ENCODE data around the gene GNPDA1. TPM values are rescaled to one million over a fixed set of nuclear protein-coding genes. Genes with fewer than 3 reads are reported as not detected.

Gene GNPDA1
- total RNA-seq, 2 experiments from 2014 or later, result 27.1 to 32.1 TPM

- DNase-seq, result peak; percentile 57
- H3K4me3 Mint-ChIP-seq, result peak overlapping the region; percentile 49
- ChIA-PET POLR2A (interaction anchor here (0.8 to 7.0 kb wide), 18 partner anchors 8 to 341 kb away, joined by 3 to 128 read pairs (median 7); partner anchors contain the start of genes DELE1, NDFIP1, PCDH12 and RNF14), CTCF (interaction anchor here (0.8 to 13.0 kb wide), 18 partner anchors 8 to 697 kb away, joined by 3 to 180 read pairs (median 12); partner anchors contain the start of genes NDFIP1 and RNF14)
- H3K9me3 Mint-ChIP-seq, result peaks cover 5% of the 10 kb centered on the region
- peaks cover 72% of the 10 kb centered on the region for H3K4me1 Mint-ChIP-seq
- no peaks in the 10 kb centered on the region for H3K27me3 Mint-ChIP-seq
- H3K36me3 Mint-ChIP-seq (ENCODE audit: low read depth), result peaks cover 5% of the 10 kb centered on the region
- H3K27ac Mint-ChIP-seq, result peak overlapping the region; percentile 94
Measured at GRCh38 chr5:142016556-142016955, 3.7 kb upstream of the GNPDA1 start.

DNA sequence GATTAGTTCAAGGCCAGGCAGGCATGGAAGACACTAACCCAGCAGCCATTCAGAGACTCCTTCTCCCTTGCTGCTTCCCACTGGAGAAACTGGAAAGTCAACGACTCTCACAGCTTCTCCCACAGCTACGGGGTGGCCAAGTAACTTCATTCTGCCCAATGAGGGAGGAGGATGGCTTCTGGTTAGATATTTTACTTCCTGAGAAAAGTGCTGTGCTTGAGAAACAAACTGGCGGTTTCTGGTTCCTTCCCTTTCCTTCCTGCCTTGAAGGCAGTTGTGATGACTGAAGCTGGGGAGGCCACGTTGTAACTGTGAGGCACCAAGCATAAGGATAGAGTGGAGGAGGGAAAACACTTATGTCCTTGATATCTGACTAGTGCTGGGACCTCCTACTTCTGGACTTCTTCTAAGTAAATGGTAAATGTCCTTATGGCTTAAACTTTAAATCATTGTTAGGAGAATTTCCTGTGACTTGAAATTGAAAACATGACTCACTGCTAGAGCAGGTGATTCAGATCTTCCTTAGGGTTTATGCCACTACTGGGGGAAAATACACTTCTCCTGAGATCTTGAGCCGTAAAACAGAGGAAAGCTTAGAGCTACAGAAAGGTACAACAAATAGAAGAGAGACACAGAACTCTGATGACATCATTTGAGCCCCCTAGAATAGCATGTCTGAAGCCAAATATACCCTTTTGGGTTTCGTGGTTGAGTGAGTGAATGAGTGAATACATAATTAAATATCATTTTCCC, 3.1 kb upstream of the GNPDA1 start:
- Mint-ChIP-seq H3K9me3 (peaks cover 5% of the 10 kb centered on the region), H3K4me1 (peaks cover 73% of the 10 kb centered on the region), H3K4me3 (peak overlapping the region; percentile 49), H3K36me3 (ENCODE audit: low read depth) (peaks cover 5% of the 10 kb centered on the region), H3K27me3 (no peaks in the 10 kb centered on the region), H3K27ac (peak overlapping the region; percentile 94)
- POLR2A ChIA-PET, result interaction anchor here (0.8 to 7.0 kb wide), 20 partner anchors 9 to 341 kb away, joined by 3 to 128 read pairs (median 7); partner anchors contain the start of genes DELE1, NDFIP1, PCDH12 and RNF14
- CTCF ChIA-PET, result interaction anchor here (0.8 to 13.0 kb wide), 22 partner anchors 9 to 697 kb away, joined by 3 to 180 read pairs (median 6); partner anchors contain the start of genes DELE1, NDFIP1 and RNF14
- peak; percentile 67 for DNase-seq

DNA sequence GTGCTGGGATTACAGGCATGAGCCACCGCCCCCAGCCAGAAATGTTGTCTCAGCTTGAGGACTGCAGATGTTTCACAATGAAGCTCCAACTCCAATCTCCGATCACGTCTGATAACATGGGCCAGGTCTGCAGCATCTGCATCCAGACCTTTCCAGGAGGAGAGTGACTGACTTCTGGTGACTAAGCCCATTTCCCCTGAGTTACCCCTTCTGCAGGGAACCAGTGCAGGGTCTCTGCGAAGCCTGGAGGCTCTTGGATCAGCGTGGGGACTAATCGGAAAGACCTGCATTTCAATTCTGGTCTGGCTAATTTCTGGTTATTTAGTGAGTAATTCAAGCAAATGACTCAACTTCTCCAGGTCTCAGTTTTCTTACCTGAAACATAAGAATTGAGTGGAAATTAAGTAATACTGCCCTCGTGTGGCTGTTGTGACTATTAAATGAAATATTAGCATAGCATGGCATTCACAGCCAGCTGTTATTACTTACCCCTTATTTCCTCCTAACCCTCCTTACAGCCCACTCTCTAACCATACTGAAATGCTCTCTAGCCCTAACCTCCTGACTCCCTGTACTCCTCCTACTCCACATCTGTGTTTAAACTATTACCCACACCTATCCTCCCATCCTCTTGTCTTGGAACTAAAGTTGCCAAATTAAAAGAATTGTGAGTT, 2.2 kb upstream of the GNPDA1 start:
- peak overlapping the region; percentile 94 for H3K27ac Mint-ChIP-seq
- CTCF ChIA-PET, result interaction anchor here (0.8 to 13.0 kb wide), 21 partner anchors 8 to 322 kb away, joined by 3 to 180 read pairs (median 7); partner anchors contain the start of genes NDFIP1 and RNF14
- H3K4me1 Mint-ChIP-seq, result peaks cover 72% of the 10 kb centered on the region
- H3K9me3 Mint-ChIP-seq, result peaks cover under 1% of the 10 kb centered on the region
- POLR2A ChIA-PET, result interaction anchor here (1.0 to 7.0 kb wide), 15 partner anchors 8 to 339 kb away, joined by 3 to 128 read pairs (median 9); partner anchors contain the start of genes NDFIP1, PCDH12 and RNF14
- peak overlapping the region; percentile 4 for H3K4me3 Mint-ChIP-seq
- no peaks in the 10 kb centered on the region for H3K27me3 Mint-ChIP-seq
- DNase-seq, result peak; percentile 46
- H3K36me3 Mint-ChIP-seq (ENCODE audit: low read depth), result peaks cover under 1% of the 10 kb centered on the region

DNA sequence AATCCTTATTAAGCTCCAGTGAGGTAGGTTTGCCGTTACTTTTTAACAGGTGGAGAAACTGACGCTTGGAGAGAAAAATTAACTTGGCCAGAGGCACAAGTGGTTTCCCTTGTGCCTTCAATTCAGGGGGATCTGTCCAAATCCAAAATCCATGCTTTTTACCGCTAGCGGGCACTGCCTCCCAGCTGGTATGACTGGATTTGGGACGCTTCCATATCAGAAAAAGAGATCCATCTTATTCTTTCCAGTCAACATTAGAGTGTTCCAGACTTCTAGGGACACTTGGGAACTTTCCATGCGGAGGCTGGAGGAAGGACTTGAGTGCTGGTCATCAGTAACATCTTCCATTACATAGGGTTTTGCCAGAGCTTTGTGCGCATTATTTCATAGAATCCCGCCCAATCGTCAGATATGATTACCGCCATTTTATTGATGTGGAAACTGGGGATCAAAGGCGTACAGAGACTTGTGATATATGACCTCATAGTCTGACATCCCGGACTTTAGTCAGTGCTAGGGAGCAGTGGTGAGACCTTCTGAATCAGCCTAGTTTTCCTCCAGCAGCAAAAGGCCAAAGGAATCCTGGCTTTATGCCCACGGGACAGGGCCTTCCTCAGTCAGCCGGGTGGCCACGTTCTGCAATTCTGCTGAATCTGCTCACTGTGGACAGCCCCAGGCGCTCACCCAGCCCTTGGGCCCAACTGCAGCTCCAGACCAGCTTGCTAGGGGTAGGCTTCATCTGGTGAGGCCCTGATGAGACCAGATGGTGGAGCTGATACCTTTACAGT, 1.1 kb upstream of the GNPDA1 start:
- H3K27me3 Mint-ChIP-seq, result no peaks in the 10 kb centered on the region
- peaks cover 9% of the 10 kb centered on the region for H3K36me3 Mint-ChIP-seq (ENCODE audit: low read depth)
- H3K4me1 Mint-ChIP-seq, result peaks cover 71% of the 10 kb centered on the region
- ChIA-PET POLR2A (interaction anchor here (1.0 to 7.0 kb wide), 11 partner anchors 7 to 343 kb away, joined by 3 to 128 read pairs (median 15); partner anchors contain the start of genes NDFIP1 and RNF14), CTCF (interaction anchor here (0.8 to 13.0 kb wide), 15 partner anchors 11 to 321 kb away, joined by 3 to 180 read pairs (median 16); partner anchors contain the start of genes NDFIP1 and RNF14)
- DNase-seq, result no peak
- H3K4me3 Mint-ChIP-seq, result peak overlapping the region; percentile 79
- H3K9me3 Mint-ChIP-seq, result no peaks in the 10 kb centered on the region
- H3K27ac Mint-ChIP-seq, result peak overlapping the region; percentile 94

- H3K4me3 Mint-ChIP-seq, result peak overlapping the region; percentile 79
- no peaks in the 10 kb centered on the region for H3K27me3 Mint-ChIP-seq
- peaks cover 3% of the 10 kb centered on the region for H3K9me3 Mint-ChIP-seq
- POLR2A ChIA-PET, result interaction anchor here (0.6 to 7.0 kb wide), 11 partner anchors 12 to 330 kb away, joined by 3 to 128 read pairs (median 4); partner anchors contain the start of genes NDFIP1 and RNF14
- H3K27ac Mint-ChIP-seq, result no peak overlapping the region
- CTCF ChIA-PET, result interaction anchor here (0.6 to 13.0 kb wide), 26 partner anchors 10 to 320 kb away, joined by 3 to 180 read pairs (median 6); partner anchors contain the start of genes NDFIP1 and RNF14
- peak; percentile 70 for DNase-seq
- H3K36me3 Mint-ChIP-seq (ENCODE audit: low read depth), result peaks cover 21% of the 10 kb centered on the region
- H3K4me1 Mint-ChIP-seq, result peaks cover 64% of the 10 kb centered on the region
Measured at GRCh38 chr5:142012186-142012785, 541 bp downstream of the GNPDA1 start.

DNA sequence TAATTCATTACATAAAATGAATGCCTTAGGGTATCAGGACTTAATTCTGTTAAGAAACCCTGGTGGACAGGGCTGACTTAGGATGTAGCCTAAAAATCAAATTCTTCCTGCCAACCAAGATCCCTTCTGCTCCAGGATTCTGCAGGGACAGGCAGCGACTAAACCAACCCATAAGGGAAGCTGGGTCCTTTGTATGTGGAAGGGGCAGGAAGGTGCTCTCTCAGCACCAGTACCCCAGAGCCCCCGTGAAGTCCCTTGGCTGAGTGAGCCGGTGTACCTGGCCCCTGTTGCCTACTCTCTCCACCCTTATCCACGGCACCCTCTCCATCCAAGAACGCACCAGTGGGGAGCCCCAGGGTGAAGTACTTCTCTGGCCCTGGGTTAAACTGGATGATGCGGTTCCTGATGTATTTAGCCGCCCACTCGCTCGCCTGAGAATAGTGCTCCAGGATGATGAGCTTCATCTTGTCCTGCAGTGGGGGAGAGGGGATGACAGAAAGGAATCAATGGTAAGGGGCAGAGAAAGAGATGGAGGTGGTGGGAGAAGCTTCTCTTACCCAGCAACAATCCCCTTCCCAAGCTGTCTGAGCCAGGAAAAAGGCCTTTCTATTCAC, 1.1 kb downstream of the GNPDA1 start:
- Mint-ChIP-seq H3K4me1 (peaks cover 66% of the 10 kb centered on the region), H3K36me3 (ENCODE audit: low read depth) (peaks cover 25% of the 10 kb centered on the region), H3K27me3 (no peaks in the 10 kb centered on the region), H3K27ac (no peak overlapping the region), H3K4me3 (peak overlapping the region; percentile 79), H3K9me3 (peaks cover 3% of the 10 kb centered on the region)
- ChIA-PET CTCF (interaction anchor here (0.6 to 13.0 kb wide), 25 partner anchors 10 to 320 kb away, joined by 3 to 180 read pairs (median 6); partner anchors contain the start of genes NDFIP1 and RNF14), POLR2A (interaction anchor here (0.6 to 7.0 kb wide), 12 partner anchors 11 to 329 kb away, joined by 3 to 128 read pairs (median 4); partner anchors contain the start of genes NDFIP1 and RNF14)
- no peak for DNase-seq

- H3K36me3 Mint-ChIP-seq (ENCODE audit: low read depth), result peaks cover 39% of the 10 kb centered on the region
- no peak for DNase-seq
- no peak overlapping the region for H3K4me3 Mint-ChIP-seq
- no peak overlapping the region for H3K27ac Mint-ChIP-seq
- no peaks in the 10 kb centered on the region for H3K27me3 Mint-ChIP-seq
- peaks cover 61% of the 10 kb centered on the region for H3K4me1 Mint-ChIP-seq
- H3K9me3 Mint-ChIP-seq, result peaks cover 3% of the 10 kb centered on the region
- ChIA-PET CTCF (interaction anchor here (0.6 to 13.0 kb wide), 6 partner anchors 10 to 317 kb away, joined by 3 to 180 read pairs (median 13); no protein-coding TSS in a partner anchor), POLR2A (interaction anchor here (1.0 to 4.0 kb wide), 3 partner anchors 14 to 100 kb away, joined by 3 to 17 read pairs (median 8); partner anchors contain the start of gene NDFIP1)
Measured at GRCh38 chr5:142009886-142010285, 2.9 kb downstream of the GNPDA1 start.

DNA sequence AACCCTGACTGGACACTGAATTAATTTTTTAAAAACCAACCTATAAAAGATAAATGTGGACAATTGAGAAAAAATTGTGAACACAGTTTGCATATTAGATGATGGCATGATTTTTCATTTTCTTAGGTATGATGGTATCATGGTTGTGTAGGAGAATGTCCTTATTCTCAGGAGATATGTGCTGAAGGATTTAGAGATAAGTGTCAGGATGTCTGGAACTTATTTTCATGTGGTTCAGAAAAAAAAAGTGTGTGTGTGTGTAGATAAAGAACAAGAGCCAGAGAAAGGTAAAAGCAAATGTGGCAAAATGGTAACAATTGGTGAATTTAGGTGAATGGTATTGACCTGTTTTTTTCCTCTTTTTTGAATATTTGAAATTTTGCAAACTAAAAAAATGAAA, 4.0 kb downstream of the GNPDA1 start:
- Mint-ChIP-seq H3K4me1 (peaks cover 54% of the 10 kb centered on the region), H3K27me3 (no peaks in the 10 kb centered on the region)

GRCh38 chr5:142007237-142007544, 5.6 kb downstream of the GNPDA1 start:
- Mint-ChIP-seq H3K27ac (peak overlapping the region; percentile 48), H3K27me3 (no peaks in the 10 kb centered on the region), H3K4me3 (no peak overlapping the region), H3K36me3 (ENCODE audit: low read depth) (peaks cover 62% of the 10 kb centered on the region), H3K4me1 (peaks cover 43% of the 10 kb centered on the region), H3K9me3 (peaks cover 3% of the 10 kb centered on the region)
- ChIA-PET CTCF (interaction anchor here (0.7 to 13.0 kb wide), 6 partner anchors 9 to 138 kb away, joined by 3 to 180 read pairs (median 8); partner anchors contain the start of gene RNF14), POLR2A (interaction anchor here (0.7 to 4.0 kb wide), 8 partner anchors 8 to 164 kb away, joined by 3 to 17 read pairs (median 4); partner anchors contain the start of genes NDFIP1 and RNF14)
- DNase-seq, result no peak

More for the DNA sequence above, 4.0 kb downstream of the GNPDA1 start:
- peaks cover 48% of the 10 kb centered on the region for H3K36me3 Mint-ChIP-seq (ENCODE audit: low read depth)
- H3K4me3 Mint-ChIP-seq, result no peak overlapping the region
- H3K9me3 Mint-ChIP-seq, result peaks cover 3% of the 10 kb centered on the region
- DNase-seq, result no peak
- ChIA-PET POLR2A (interaction anchor here (1.4 to 4.0 kb wide), 3 partner anchors 17 to 101 kb away, joined by 3 to 17 read pairs (median 8); partner anchors contain the start of gene NDFIP1), CTCF (interaction anchor here (0.9 to 13.0 kb wide), 4 partner anchors 18 to 316 kb away, joined by 3 to 180 read pairs (median 51); no protein-coding TSS in a partner anchor)
- no peak overlapping the region for H3K27ac Mint-ChIP-seq

- Mint-ChIP-seq H3K27me3 (no peaks in the 10 kb centered on the region), H3K36me3 (ENCODE audit: low read depth) (peaks cover 68% of the 10 kb centered on the region), H3K4me3 (no peak overlapping the region), H3K9me3 (peaks cover 3% of the 10 kb centered on the region), H3K27ac (peak overlapping the region; percentile 48), H3K4me1 (peaks cover 38% of the 10 kb centered on the region)
- ChIA-PET CTCF (interaction anchor here (0.6 to 13.0 kb wide), 7 partner anchors 10 to 552 kb away, joined by 3 to 180 read pairs (median 7); partner anchors contain the start of gene RNF14), POLR2A (interaction anchor here (0.7 to 4.0 kb wide), 7 partner anchors 9 to 164 kb away, joined by 3 to 17 read pairs (median 5); partner anchors contain the start of genes NDFIP1 and RNF14)
- DNase-seq, result no peak
Measured at GRCh38 chr5:142006363-142007236, 6.2 kb downstream of the GNPDA1 start.
